ENCODE data around the gene GTF2I. TPM values are rescaled to one million over a fixed set of nuclear protein-coding genes. Genes with fewer than 3 reads are reported as not detected.
"Not testable (repeated sequence)": the region's sequence is repeated elsewhere in the genome, so short reads cannot be mapped to it uniquely, and the experiment has no call there.

Gene GTF2I
- total RNA-seq, 1 donor from 2014 or later, result 199 TPM

- H3K36me3 Mint-ChIP-seq (ENCODE audit: low read depth); H3K9me3 Mint-ChIP-seq; H3K4me3 Mint-ChIP-seq; H3K4me1 Mint-ChIP-seq (ENCODE audit: low read depth); H3K27ac Mint-ChIP-seq; DNase-seq (ENCODE audit: low spot score); intact Hi-C loops (cut with micrococcal nuclease); H3K27me3 Mint-ChIP-seq (ENCODE audit: insufficient read depth): not testable (repeated sequence)
Observed at GRCh38 chr7:74730186-74730585, 72.7 kb downstream of the GTF2I start.

- H3K9me3 Mint-ChIP-seq; intact Hi-C loops (cut with micrococcal nuclease); DNase-seq (ENCODE audit: low spot score); H3K27ac Mint-ChIP-seq; H3K36me3 Mint-ChIP-seq (ENCODE audit: low read depth); H3K4me3 Mint-ChIP-seq; H3K27me3 Mint-ChIP-seq (ENCODE audit: insufficient read depth); H3K4me1 Mint-ChIP-seq (ENCODE audit: low read depth): not testable (repeated sequence)
Observed at GRCh38 chr7:74739974-74740703, 82.6 kb downstream of the GTF2I start.

- DNase-seq (ENCODE audit: low spot score); H3K9me3 Mint-ChIP-seq; H3K36me3 Mint-ChIP-seq (ENCODE audit: low read depth); H3K27me3 Mint-ChIP-seq (ENCODE audit: insufficient read depth); intact Hi-C loops (cut with micrococcal nuclease); H3K27ac Mint-ChIP-seq; H3K4me3 Mint-ChIP-seq; H3K4me1 Mint-ChIP-seq (ENCODE audit: low read depth): not testable (repeated sequence)
Observed at GRCh38 chr7:74743936-74744557, 86.5 kb downstream of the GTF2I start.

- H3K4me3 Mint-ChIP-seq; H3K27ac Mint-ChIP-seq; DNase-seq (ENCODE audit: low spot score); H3K4me1 Mint-ChIP-seq (ENCODE audit: low read depth); H3K27me3 Mint-ChIP-seq (ENCODE audit: insufficient read depth); H3K36me3 Mint-ChIP-seq (ENCODE audit: low read depth); intact Hi-C loops (cut with micrococcal nuclease); H3K9me3 Mint-ChIP-seq: not testable (repeated sequence)
Observed at GRCh38 chr7:74753921-74754482, 96.5 kb downstream of the GTF2I start.

GRCh38 chr7:74756673-74757072 lies 99.2 kb downstream of the GTF2I start:
- H3K9me3 Mint-ChIP-seq; H3K27ac Mint-ChIP-seq; H3K4me3 Mint-ChIP-seq; DNase-seq (ENCODE audit: low spot score); H3K4me1 Mint-ChIP-seq (ENCODE audit: low read depth); H3K36me3 Mint-ChIP-seq (ENCODE audit: low read depth); intact Hi-C loops (cut with micrococcal nuclease); H3K27me3 Mint-ChIP-seq (ENCODE audit: insufficient read depth): not testable (repeated sequence)

- DNase-seq (ENCODE audit: low spot score); H3K27me3 Mint-ChIP-seq (ENCODE audit: insufficient read depth); intact Hi-C loops (cut with micrococcal nuclease): not testable (repeated sequence)
Observed at GRCh38 chr7:74758268-74758667, 100.8 kb downstream of the GTF2I start.

GRCh38 chr7:74758982-74759381 lies 101.5 kb downstream of the GTF2I start:
- H3K36me3 Mint-ChIP-seq (ENCODE audit: low read depth); H3K27me3 Mint-ChIP-seq (ENCODE audit: insufficient read depth); H3K4me1 Mint-ChIP-seq (ENCODE audit: low read depth); H3K27ac Mint-ChIP-seq; intact Hi-C loops (cut with micrococcal nuclease); DNase-seq (ENCODE audit: low spot score); H3K4me3 Mint-ChIP-seq; H3K9me3 Mint-ChIP-seq: not testable (repeated sequence)

More at GRCh38 chr7:74758268-74758667, 100.8 kb downstream of the GTF2I start:
- not testable (repeated sequence) for H3K9me3 Mint-ChIP-seq; H3K4me1 Mint-ChIP-seq (ENCODE audit: low read depth); H3K36me3 Mint-ChIP-seq (ENCODE audit: low read depth); H3K27ac Mint-ChIP-seq; H3K4me3 Mint-ChIP-seq

- H3K27me3 Mint-ChIP-seq (ENCODE audit: insufficient read depth); H3K36me3 Mint-ChIP-seq (ENCODE audit: low read depth); H3K9me3 Mint-ChIP-seq: not testable (repeated sequence)
Observed at GRCh38 chr7:74765205-74765918, 107.8 kb downstream of the GTF2I start.

GRCh38 chr7:74766509-74766908 lies 109.0 kb downstream of the GTF2I start:
- H3K36me3 Mint-ChIP-seq (ENCODE audit: low read depth); H3K4me3 Mint-ChIP-seq; H3K9me3 Mint-ChIP-seq; intact Hi-C loops (cut with micrococcal nuclease); H3K27ac Mint-ChIP-seq; H3K4me1 Mint-ChIP-seq (ENCODE audit: low read depth); DNase-seq (ENCODE audit: low spot score); H3K27me3 Mint-ChIP-seq (ENCODE audit: insufficient read depth): not testable (repeated sequence)

More at GRCh38 chr7:74765205-74765918, 107.8 kb downstream of the GTF2I start:
- H3K4me1 Mint-ChIP-seq (ENCODE audit: low read depth); H3K4me3 Mint-ChIP-seq; H3K27ac Mint-ChIP-seq; intact Hi-C loops (cut with micrococcal nuclease); DNase-seq (ENCODE audit: low spot score): not testable (repeated sequence)

- H3K27ac Mint-ChIP-seq; DNase-seq (ENCODE audit: low spot score); intact Hi-C loops (cut with micrococcal nuclease); H3K27me3 Mint-ChIP-seq (ENCODE audit: insufficient read depth); H3K9me3 Mint-ChIP-seq; H3K4me3 Mint-ChIP-seq; H3K36me3 Mint-ChIP-seq (ENCODE audit: low read depth); H3K4me1 Mint-ChIP-seq (ENCODE audit: low read depth): not testable (repeated sequence)
Observed at GRCh38 chr7:74766991-74767390, 109.5 kb downstream of the GTF2I start.

- H3K4me3 Mint-ChIP-seq; H3K9me3 Mint-ChIP-seq; H3K27ac Mint-ChIP-seq; H3K36me3 Mint-ChIP-seq (ENCODE audit: low read depth); H3K4me1 Mint-ChIP-seq (ENCODE audit: low read depth); DNase-seq (ENCODE audit: low spot score); intact Hi-C loops (cut with micrococcal nuclease); H3K27me3 Mint-ChIP-seq (ENCODE audit: insufficient read depth): not testable (repeated sequence)
Observed at GRCh38 chr7:74770062-74770461, 112.5 kb downstream of the GTF2I start.

GRCh38 chr7:74772093-74772492 lies 114.6 kb downstream of the GTF2I start:
- H3K36me3 Mint-ChIP-seq (ENCODE audit: low read depth); intact Hi-C loops (cut with micrococcal nuclease); H3K27me3 Mint-ChIP-seq (ENCODE audit: insufficient read depth); H3K9me3 Mint-ChIP-seq; H3K4me3 Mint-ChIP-seq; H3K4me1 Mint-ChIP-seq (ENCODE audit: low read depth); H3K27ac Mint-ChIP-seq; DNase-seq (ENCODE audit: low spot score): not testable (repeated sequence)
